ENCODE measurements around the gene ATP8A1.

DNA sequence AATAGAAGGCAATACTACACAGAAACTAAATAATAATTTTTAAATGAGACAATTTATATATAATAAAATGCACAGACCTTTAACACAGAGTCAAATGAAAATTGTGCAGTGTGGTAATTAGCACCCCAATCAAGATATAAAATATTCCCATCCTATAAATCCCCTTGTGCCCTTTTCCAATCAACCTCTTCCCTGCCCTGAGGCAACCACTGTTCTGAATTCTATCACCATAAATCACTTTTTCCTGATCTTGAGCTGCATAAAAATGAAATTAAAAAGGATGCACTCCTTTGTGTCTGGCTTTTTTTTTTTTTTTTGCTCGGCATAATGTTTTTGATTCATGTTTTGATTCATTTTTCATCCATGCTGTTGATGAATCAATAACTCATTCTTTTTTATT lies 107.0 kb downstream of the ATP8A1 start:
- TF ChIP-seq, protein P1, sequence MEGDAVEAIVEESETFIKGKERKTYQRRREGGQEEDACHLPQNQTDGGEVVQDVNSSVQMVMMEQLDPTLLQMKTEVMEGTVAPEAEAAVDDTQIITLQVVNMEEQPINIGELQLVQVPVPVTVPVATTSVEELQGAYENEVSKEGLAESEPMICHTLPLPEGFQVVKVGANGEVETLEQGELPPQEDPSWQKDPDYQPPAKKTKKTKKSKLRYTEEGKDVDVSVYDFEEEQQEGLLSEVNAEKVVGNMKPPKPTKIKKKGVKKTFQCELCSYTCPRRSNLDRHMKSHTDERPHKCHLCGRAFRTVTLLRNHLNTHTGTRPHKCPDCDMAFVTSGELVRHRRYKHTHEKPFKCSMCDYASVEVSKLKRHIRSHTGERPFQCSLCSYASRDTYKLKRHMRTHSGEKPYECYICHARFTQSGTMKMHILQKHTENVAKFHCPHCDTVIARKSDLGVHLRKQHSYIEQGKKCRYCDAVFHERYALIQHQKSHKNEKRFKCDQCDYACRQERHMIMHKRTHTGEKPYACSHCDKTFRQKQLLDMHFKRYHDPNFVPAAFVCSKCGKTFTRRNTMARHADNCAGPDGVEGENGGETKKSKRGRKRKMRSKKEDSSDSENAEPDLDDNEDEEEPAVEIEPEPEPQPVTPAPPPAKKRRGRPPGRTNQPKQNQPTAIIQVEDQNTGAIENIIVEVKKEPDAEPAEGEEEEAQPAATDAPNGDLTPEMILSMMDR (conservative IDR thresholded peaks at IDR 0.05): no peak
- no peak for TF ChIP-seq ZFX (IDR thresholded peaks at IDR 0.05)
